Muscle of leg (tissue), 11 donors: ENCODE results near the gene ATP13A2. TPM values are rescaled to one million over a fixed set of nuclear protein-coding genes. Genes with fewer than 3 reads are reported as not detected.
A peak's percentile ranks its signal among the peaks of the same experiment; 100 is the strongest.

ENCODE experiments used
- DNase-seq: peaks from one replicate; pipeline ENCODE4 v3.0.0; 2013
- H3K27ac ChIP-seq: one replicate; pipeline ENCODE4 v1.5.1; 2013; ENCODE audit warnings: mild to moderate bottlenecking, low read length, control low read depth
- H3K27me3 ChIP-seq: one replicate; pipeline ENCODE4 v1.6.1; 2013; ENCODE audit warnings: low read length; ENCODE audit not compliant: control insufficient read depth, insufficient read depth
- H3K36me3 ChIP-seq: one replicate; pipeline ENCODE4 v1.6.1; 2013; ENCODE audit warnings: low read length; ENCODE audit not compliant: control insufficient read depth, insufficient read depth
- H3K4me1 ChIP-seq: one replicate; pipeline ENCODE4 v1.6.1; 2013; ENCODE audit warnings: low read length; ENCODE audit not compliant: control insufficient read depth, insufficient read depth
- H3K4me3 ChIP-seq: one replicate; pipeline ENCODE4 v1.5.1; 2013; ENCODE audit warnings: low read length, control low read depth
- H3K9me3 ChIP-seq: replicated peaks from 2 replicates; pipeline ENCODE4 v1.6.1; 2013; ENCODE audit warnings: low read depth, low read length; ENCODE audit not compliant: control insufficient read depth
- WGBS: methylation state at CpG from one replicate; pipeline ENCODE4 v1.1.5; 2013; ENCODE audit warnings: missing lambda C conversion rate; ENCODE audit not compliant: insufficient coverage; 5-methylcytosine and 5-hydroxymethylcytosine counted together
- polyA plus RNA-seq, 8 donors: library from polyadenylated mRNA; unstranded; fragments of 120-200 nt; gene quantifications; one replicate each; pipeline versions ENCODE4 v1.2.1 to v1.2.3, GENCODE V29; 2013; ENCODE audit warnings: inconsistent platforms in 1 of 8, low replicate concordance in 1 of 8; ENCODE audit not compliant: insufficient read length in 8 of 8, insufficient read depth in 1 of 8
- total RNA-seq: library from RNA; stranded (reverse); fragments of 120-200 nt; gene quantifications from one replicate; pipeline ENCODE4 v1.2.4, GENCODE V29; 2013

Gene ATP13A2
- total and polyA plus RNA-seq, 9 donors: 8.8 to 25.0 (median 20.8) TPM

DNA sequence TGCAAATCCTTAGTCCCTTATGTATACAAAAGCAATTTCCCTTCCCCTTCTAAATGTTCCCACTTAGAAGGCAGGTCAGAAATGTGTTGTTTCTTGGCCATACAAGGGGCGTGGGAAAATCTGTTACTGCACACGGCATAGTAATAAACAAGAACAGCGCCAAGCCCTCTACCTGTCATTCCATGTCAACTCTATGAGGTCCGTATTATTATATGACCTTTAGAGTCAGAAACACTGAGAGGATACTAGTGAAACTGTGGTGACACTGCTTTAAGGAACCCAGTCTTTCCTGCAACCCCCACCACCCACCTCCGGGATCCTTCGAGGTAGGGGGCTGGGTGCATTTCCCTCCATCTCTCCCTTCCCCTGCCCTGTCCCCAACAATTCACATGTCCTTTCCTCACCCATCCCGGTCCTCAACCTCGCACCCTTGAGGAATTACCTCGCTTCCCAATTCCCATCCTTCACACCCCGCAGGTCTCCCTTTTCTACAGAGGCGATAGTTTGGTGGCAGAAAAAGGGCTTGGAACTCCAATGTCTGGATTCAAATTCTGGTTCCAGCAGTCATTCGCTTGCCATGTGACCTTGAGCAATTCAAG lies 41.5 kb upstream of the ATP13A2 start:
- H3K4me3 ChIP-seq: peak overlapping the region; percentile 97
- 0% methylated on average over 4 of the region's 12 CpGs for WGBS
- no peak for DNase-seq
- H3K36me3 ChIP-seq: peaks cover 13% of the 10 kb centered on the region
- H3K27me3 ChIP-seq: no peaks in the 10 kb centered on the region
- peaks cover 34% of the 10 kb centered on the region for H3K4me1 ChIP-seq
- peak overlapping the region; percentile 87 for H3K27ac ChIP-seq
- H3K9me3 ChIP-seq: no peaks in the 10 kb centered on the region

DNA sequence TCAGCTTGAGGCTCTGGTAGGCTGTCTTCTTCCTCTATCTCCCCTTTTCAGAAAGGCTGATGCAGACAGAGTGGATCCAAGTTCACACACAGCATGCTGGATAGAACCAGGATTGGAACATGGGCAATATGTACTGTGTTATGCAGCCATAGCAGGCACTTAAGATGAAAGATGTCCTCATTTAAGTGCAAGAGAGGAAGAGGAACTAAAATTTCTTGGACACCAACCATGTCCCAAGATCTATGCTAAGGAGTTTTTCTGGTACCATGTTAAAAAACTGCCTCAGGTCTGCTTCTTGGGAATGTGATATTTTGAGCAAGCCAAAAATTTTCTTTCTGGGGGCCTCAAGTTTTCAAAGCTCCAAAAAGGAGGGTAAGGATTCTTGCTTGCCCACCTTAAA lies 40.9 kb upstream of the ATP13A2 start:
- H3K4me3 ChIP-seq: peak overlapping the region; percentile 97
- no peak overlapping the region for H3K27ac ChIP-seq
- H3K9me3 ChIP-seq: no peaks in the 10 kb centered on the region
- peaks cover 33% of the 10 kb centered on the region for H3K4me1 ChIP-seq
- no peaks in the 10 kb centered on the region for H3K27me3 ChIP-seq
- peaks cover 13% of the 10 kb centered on the region for H3K36me3 ChIP-seq
- DNase-seq: no peak

DNA sequence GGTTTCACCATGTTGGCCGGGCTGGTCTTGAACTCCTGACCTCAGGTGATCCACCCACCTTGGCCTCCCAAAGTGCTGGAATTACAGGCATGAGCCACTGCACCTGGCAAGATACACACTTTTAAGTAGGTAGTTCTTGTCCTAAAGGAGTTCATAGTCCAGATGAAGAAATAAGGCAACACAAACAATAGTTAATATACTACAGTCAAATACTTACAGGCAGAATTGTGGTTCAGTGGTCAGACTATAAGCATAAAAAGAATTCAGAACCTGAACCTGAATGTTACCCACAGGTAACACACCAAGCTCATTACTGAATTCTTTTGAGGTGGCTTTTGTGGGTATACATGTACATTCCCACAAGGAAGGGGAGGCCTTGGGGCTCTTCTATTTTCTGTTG lies 40.3 kb upstream of the ATP13A2 start:
- Histone ChIP-seq H3K27ac (no peak overlapping the region), H3K9me3 (no peaks in the 10 kb centered on the region), H3K4me1 (peaks cover 28% of the 10 kb centered on the region), H3K36me3 (peaks cover 19% of the 10 kb centered on the region), H3K4me3 (no peak overlapping the region), H3K27me3 (no peaks in the 10 kb centered on the region)
- no peak for DNase-seq
- no CpG with 5 or more reads among the region's 1 CpG for WGBS

DNA sequence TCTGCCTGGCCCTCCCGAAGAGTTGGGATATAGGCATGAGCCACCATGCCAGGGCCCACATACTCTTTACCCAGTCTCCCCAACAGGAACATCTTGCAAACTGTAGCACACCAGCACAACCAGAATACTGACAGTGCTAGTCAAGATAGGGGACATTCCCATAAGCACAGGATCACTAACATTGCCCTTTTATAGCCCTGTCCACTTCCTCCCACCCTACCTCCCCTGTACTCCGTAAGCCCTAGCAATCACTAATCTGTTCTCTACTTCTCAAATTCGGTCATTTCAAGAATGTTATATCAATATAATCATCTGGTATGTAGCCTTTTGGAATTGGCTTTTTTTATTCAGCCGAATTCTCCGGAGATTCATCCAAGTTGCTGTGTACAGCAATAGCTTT lies 36.2 kb upstream of the ATP13A2 start:
- WGBS: 100% methylated on average over 1 of the region's 5 CpGs
- no peak overlapping the region for H3K27ac ChIP-seq
- H3K9me3 ChIP-seq: no peaks in the 10 kb centered on the region
- H3K36me3 ChIP-seq: peaks cover 34% of the 10 kb centered on the region
- DNase-seq: no peak
- H3K4me1 ChIP-seq: peaks cover 9% of the 10 kb centered on the region
- no peak overlapping the region for H3K4me3 ChIP-seq
- H3K27me3 ChIP-seq: no peaks in the 10 kb centered on the region

DNA sequence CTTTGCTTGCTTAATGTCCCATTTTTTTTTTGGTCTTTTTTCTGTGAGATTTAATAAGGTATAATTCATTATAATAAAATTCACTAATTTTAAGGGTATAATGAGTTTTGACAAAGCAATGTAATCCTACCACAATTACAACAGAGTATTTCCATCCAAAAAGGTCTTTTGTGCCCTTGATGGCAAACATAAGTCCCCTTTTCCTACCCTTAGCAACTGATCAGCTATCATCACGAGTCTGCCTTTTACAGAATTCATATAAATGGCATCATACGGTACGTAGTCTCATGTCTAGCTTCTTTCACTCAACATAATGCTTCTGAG lies 34.6 kb upstream of the ATP13A2 start:
- no peak overlapping the region for H3K27ac ChIP-seq

DNA sequence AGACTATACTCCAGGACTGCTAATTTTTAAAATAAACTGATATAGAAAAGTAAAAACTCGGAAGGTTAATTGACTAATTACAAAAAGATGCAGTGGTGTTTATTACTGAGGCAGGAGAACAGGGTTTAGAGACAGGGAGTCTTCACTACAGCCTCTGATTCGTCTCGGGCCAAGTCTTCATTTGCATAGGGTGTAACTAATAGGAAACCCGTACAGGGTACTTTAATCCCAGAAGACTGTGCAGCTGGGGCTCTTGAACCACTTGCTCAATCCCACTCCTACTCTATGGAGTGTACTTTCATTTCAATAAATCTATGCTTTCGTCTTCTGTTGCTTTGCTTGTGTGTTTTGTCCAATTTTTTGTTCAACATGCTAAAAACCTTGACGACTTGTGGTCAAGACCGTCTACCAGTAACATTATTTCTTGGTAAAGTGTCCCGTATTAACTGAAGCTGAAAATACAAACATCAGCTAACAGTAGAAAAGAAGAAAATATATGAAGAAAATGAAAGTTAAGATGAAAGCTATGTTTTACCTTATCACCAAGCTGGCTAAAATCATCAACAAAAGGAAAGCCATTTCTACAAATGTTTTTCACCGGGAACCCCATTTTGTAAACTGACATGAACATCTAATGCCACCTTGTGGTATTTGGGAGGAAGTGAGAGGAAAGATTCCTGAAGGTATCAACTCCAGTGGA lies 34.1 kb upstream of the ATP13A2 start:
- WGBS: no CpG with 5 or more reads among the region's 9 CpGs
- H3K4me1 ChIP-seq: peaks cover 7% of the 10 kb centered on the region
- DNase-seq: peak; percentile 76
- no peaks in the 10 kb centered on the region for H3K9me3 ChIP-seq
- H3K4me3 ChIP-seq: no peak overlapping the region
- H3K27ac ChIP-seq: no peak overlapping the region
- H3K27me3 ChIP-seq: no peaks in the 10 kb centered on the region
- peaks cover 42% of the 10 kb centered on the region for H3K36me3 ChIP-seq

More for the DNA sequence above, 34.6 kb upstream of the ATP13A2 start:
- DNase-seq: no peak
- Histone ChIP-seq H3K4me1 (peaks cover 7% of the 10 kb centered on the region), H3K27me3 (no peaks in the 10 kb centered on the region), H3K36me3 (peaks cover 39% of the 10 kb centered on the region), H3K9me3 (no peaks in the 10 kb centered on the region), H3K4me3 (no peak overlapping the region)
- WGBS: no CpG with 5 or more reads among the region's 3 CpGs

DNA sequence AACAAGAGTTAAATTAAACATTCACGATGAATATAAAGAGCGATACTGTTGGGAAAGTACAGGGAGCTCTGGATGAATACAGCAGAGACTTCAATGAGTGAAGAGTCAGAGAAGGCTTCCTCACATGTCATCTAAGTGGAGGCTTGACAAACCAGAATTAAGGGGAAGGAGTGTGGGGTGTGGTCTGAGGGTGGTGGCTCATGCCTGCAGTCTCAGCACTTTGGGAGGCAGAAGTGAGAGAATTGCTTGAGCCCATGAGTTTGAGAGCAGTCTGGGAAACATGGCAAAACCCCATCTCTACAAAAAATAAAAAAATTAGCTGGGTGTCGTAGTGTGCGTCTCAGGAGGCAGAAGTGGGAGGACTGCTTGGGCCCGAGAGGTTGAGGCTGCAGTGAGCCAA lies 33.4 kb upstream of the ATP13A2 start:
- H3K27me3 ChIP-seq: no peaks in the 10 kb centered on the region
- no peak overlapping the region for H3K27ac ChIP-seq
- no peak overlapping the region for H3K4me3 ChIP-seq
- H3K4me1 ChIP-seq: peaks cover 7% of the 10 kb centered on the region
- WGBS: 69% methylated on average over 2 of the region's 5 CpGs
- peaks cover 44% of the 10 kb centered on the region for H3K36me3 ChIP-seq
- peak; percentile 48 for DNase-seq
- H3K9me3 ChIP-seq: no peaks in the 10 kb centered on the region

DNA sequence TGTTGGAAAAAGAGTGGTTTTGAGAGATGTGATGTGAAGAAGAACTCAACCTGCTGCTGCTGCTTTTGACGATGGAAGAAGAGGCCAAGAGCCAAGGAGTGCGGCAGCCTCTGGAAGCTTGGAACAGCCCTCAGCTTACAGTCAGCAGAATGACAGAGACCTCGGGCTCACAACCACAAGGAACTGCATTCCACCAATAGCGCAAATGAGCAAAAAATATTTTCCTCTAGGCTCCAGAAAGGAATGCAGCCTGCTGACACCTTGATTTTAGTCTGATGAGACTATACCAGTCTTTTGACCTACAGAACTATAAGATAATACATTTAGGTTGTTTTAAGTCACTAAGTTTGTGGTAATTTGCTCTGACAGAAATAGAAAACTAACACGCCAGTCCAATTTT lies 31.9 kb upstream of the ATP13A2 start:
- Histone ChIP-seq H3K4me1 (peaks cover 7% of the 10 kb centered on the region), H3K4me3 (no peak overlapping the region), H3K27me3 (no peaks in the 10 kb centered on the region), H3K9me3 (no peaks in the 10 kb centered on the region), H3K27ac (no peak overlapping the region), H3K36me3 (peaks cover 43% of the 10 kb centered on the region)
- 60% methylated on average over 1 of the region's 5 CpGs for WGBS
- DNase-seq: no peak

DNA sequence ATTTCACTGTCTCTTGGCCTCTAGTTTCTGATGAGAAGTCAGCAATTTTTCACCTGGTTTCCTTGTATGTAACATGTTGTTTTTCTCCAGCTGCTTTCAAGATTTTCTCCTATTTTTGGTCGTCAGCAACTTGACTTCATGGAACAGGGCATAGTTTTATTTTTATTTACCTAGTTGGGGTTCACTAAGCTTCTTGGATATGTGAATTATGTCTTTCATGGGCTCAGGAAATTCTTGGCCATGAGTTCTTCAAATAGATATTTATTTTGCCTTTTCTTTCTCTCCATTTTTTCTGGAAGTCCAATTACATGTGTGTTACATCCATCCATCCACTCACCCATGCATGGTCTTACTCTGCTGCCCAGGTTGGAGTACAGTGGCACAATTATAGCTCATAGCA lies 28.4 kb upstream of the ATP13A2 start:
- H3K9me3 ChIP-seq: no peaks in the 10 kb centered on the region
- H3K27me3 ChIP-seq: no peaks in the 10 kb centered on the region
- DNase-seq: no peak
- peaks cover 36% of the 10 kb centered on the region for H3K36me3 ChIP-seq
- no peak overlapping the region for H3K4me3 ChIP-seq
- no CpG with 5 or more reads among the region's 1 CpG for WGBS
- peaks cover 1% of the 10 kb centered on the region for H3K4me1 ChIP-seq
- no peak overlapping the region for H3K27ac ChIP-seq

DNA sequence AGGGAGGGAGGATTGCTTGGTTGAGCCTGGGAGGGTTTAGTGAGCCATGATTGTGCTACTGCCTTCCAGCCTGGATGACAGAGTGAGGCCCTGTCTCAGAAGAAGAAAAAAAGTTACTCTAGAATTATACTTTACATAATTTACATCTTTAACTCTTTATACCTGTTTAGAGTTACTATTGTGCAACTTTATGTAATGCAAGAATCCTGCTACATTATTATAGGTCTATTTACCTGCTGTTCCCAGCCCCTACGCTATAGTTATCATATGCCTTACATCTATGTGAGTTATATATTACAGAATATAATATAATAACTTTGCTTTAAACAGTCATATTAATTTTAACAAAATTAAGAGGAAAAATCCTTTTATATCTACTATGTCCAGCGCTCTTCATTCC lies 27.8 kb upstream of the ATP13A2 start:
- Histone ChIP-seq H3K36me3 (peaks cover 33% of the 10 kb centered on the region), H3K27me3 (no peaks in the 10 kb centered on the region), H3K4me1 (no peaks in the 10 kb centered on the region), H3K4me3 (no peak overlapping the region), H3K9me3 (no peaks in the 10 kb centered on the region), H3K27ac (no peak overlapping the region)
- no peak for DNase-seq
- WGBS: no CpG with 5 or more reads among the region's 2 CpGs

DNA sequence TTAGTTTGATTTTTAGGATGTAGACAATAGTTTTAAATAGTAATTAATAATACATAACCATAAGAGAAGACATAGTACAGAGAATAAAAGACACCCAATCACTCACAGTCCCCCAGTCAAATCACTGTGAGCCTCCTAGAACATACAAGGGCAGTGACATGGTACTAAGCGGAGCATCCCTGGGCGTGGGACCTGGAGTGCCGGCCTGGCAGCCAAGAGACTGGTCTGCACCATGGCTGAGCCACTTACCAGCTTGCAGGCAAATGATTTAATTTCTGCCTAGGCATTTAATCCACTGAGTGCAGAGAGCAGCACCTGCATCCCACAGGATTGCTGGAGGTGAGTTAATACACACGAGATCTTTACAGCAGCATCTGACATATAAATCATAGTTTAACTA lies 21.8 kb upstream of the ATP13A2 start:
- H3K27ac ChIP-seq: no peak overlapping the region
- no peaks in the 10 kb centered on the region for H3K27me3 ChIP-seq
- no peaks in the 10 kb centered on the region for H3K4me1 ChIP-seq
- no peaks in the 10 kb centered on the region for H3K9me3 ChIP-seq
- DNase-seq: no peak
- peaks cover 42% of the 10 kb centered on the region for H3K36me3 ChIP-seq
- no CpG with 5 or more reads among the region's 4 CpGs for WGBS
- H3K4me3 ChIP-seq: no peak overlapping the region
